GM23338 (cell line): ENCODE measurements around the gene AFP. TPM values are rescaled to one million over a fixed set of nuclear protein-coding genes. Genes with fewer than 3 reads are reported as not detected.

Experiments used
- ATAC-seq: fragments of 200-7000 bp; cut with Tn5 transposase; 3 replicates; pipeline ENCODE4 v1.9.1; 2020
- DNase-seq: peaks from one replicate; pipeline ENCODE4 v3.0.0-alpha.2; 2015; ENCODE audit warnings: low spot score
- H2AFZ ChIP-seq: fragments of 200-600 bp; sonication (generic); 2 replicates; pipeline ENCODE4 v1.8.0; 2016; ENCODE audit warnings: antibody characterized with exemption, mild to moderate bottlenecking, moderate library complexity
- H3F3A ChIP-seq: fragments of 200-600 bp; sonication (generic); replicated peaks from 2 replicates; pipeline ENCODE4 v1.8.0; 2017; ENCODE audit warnings: antibody characterized with exemption, mixed run types, low read depth
- H3K27ac ChIP-seq: fragments of 200-600 bp; sonication (generic); 2 replicates; pipeline ENCODE4 v1.6.1; 2016; ENCODE audit warnings: low read depth
- H3K27me3 ChIP-seq: fragments of 200-600 bp; sonication (generic); 2 replicates; pipeline ENCODE4 v1.8.0; 2016; ENCODE audit warnings: mild to moderate bottlenecking, mixed run types, moderate library complexity; ENCODE audit not compliant: insufficient read depth
- H3K36me3 ChIP-seq: fragments of 200-600 bp; sonication (generic); 2 replicates; pipeline ENCODE4 v1.8.0; 2016; ENCODE audit warnings: mild to moderate bottlenecking; ENCODE audit not compliant: insufficient read depth
- H3K4me1 ChIP-seq: fragments of 200-600 bp; sonication (generic); 2 replicates; pipeline ENCODE4 v1.8.0; 2016; ENCODE audit warnings: mild to moderate bottlenecking, moderate library complexity; ENCODE audit not compliant: insufficient read depth
- H3K4me2 ChIP-seq: fragments of 200-600 bp; sonication (generic); 2 replicates; pipeline ENCODE4 v1.7.1; 2017; ENCODE audit warnings: mixed run types
- H3K4me3 ChIP-seq: fragments of 200-600 bp; sonication (generic); 2 replicates; pipeline ENCODE4 v1.6.1; 2016; ENCODE audit warnings: mixed run types
- H3K79me2 ChIP-seq: fragments of 200-600 bp; sonication (generic); replicated peaks from 2 replicates; pipeline ENCODE4 v1.8.0; 2017; ENCODE audit warnings: mild to moderate bottlenecking; ENCODE audit not compliant: insufficient read depth
- H3K9me2 ChIP-seq: fragments of 200-600 bp; sonication (generic); 2 replicates; pipeline ENCODE4 v1.8.0; 2017; ENCODE audit not compliant: insufficient read depth
- H4K20me1 ChIP-seq: fragments of 200-600 bp; sonication (generic); replicated peaks from 2 replicates; pipeline ENCODE4 v1.8.0; 2017; ENCODE audit warnings: mild to moderate bottlenecking; ENCODE audit not compliant: insufficient read depth
- H3K27ac Mint-ChIP-seq: 2 replicates; pipeline ENCODE4 v1.8.0; 2020; ENCODE audit warnings: inconsistent platforms, mild to moderate bottlenecking, moderate library complexity, mixed read lengths
- H3K27me3 Mint-ChIP-seq: 3 replicates; pipeline ENCODE4 v1.8.0; 2022; ENCODE audit warnings: low read depth, mild to moderate bottlenecking, moderate library complexity, mixed read lengths, inconsistent platforms; ENCODE audit not compliant: insufficient read depth, poor library complexity
- H3K36me3 Mint-ChIP-seq: 3 replicates; pipeline ENCODE4 v1.8.0; 2021; ENCODE audit warnings: low read depth, mild to moderate bottlenecking, inconsistent platforms, moderate library complexity, mixed read lengths
- H3K4me1 Mint-ChIP-seq: 3 replicates; pipeline ENCODE4 v1.8.0; 2020; ENCODE audit warnings: mild to moderate bottlenecking, inconsistent platforms, mixed read lengths
- H3K4me3 Mint-ChIP-seq: 3 replicates; pipeline ENCODE4 v1.8.0; 2021; ENCODE audit warnings: moderate library complexity, mild to moderate bottlenecking, inconsistent platforms, mixed read lengths
- H3K9me3 Mint-ChIP-seq: 3 replicates; pipeline ENCODE4 v1.8.0; 2020; ENCODE audit warnings: moderate library complexity, mild to moderate bottlenecking, inconsistent platforms, mixed read lengths
- CREB1 ChIP-seq: fragments of 250-450 bp; sonication (Bioruptor Pico); IDR thresholded peaks from 2 replicates; pipeline ENCODE4 v1.5.0; 2020; ENCODE audit warnings: low read depth, mild to moderate bottlenecking, moderate library complexity
- CTCF ChIP-seq, 2 experiments: fragments of 200-600 bp in 1 of 2; sonication (generic) in 1 of 2; conservative IDR thresholded peaks; 2 replicates each; pipeline versions ENCODE4 v1.5.1 to v1.6.1; 2016 to 2017; ENCODE audit warnings: antibody characterized with exemption in 2 of 2, low read depth in 2 of 2, mild to moderate bottlenecking in 2 of 2, moderate library complexity in 1 of 2
- EZH2 ChIP-seq: fragments of 200-600 bp; sonication (generic); IDR thresholded peaks from one replicate; pipeline ENCODE4 v1.8.0; 2017; ENCODE audit warnings: antibody characterized with exemption, mild to moderate bottlenecking, low read depth; ENCODE audit not compliant: unreplicated experiment
- JUNB ChIP-seq: IDR thresholded peaks from one replicate; pipeline ENCODE4 v1.6.1; 2016; ENCODE audit warnings: antibody characterized with exemption; ENCODE audit not compliant: unreplicated experiment
- NANOG ChIP-seq: IDR thresholded peaks from 2 replicates; pipeline ENCODE4 v1.6.1; 2016; ENCODE audit warnings: antibody characterized with exemption, borderline replicate concordance
- POLR2AphosphoS5 ChIP-seq: IDR thresholded peaks from 2 replicates; pipeline ENCODE4 v1.6.1; 2016; ENCODE audit warnings: antibody characterized with exemption, low read depth
- REST ChIP-seq: IDR thresholded peaks from one replicate; pipeline ENCODE4 v1.6.1; 2018; ENCODE audit warnings: antibody characterized with exemption; ENCODE audit not compliant: unreplicated experiment
- STAT1 ChIP-seq: IDR thresholded peaks from one replicate; pipeline ENCODE4 v1.6.1; 2016; ENCODE audit warnings: antibody characterized with exemption; ENCODE audit not compliant: unreplicated experiment
- ZNF114 ChIP-seq: fragments of 250-450 bp; sonication (Bioruptor Pico); IDR thresholded peaks from 2 replicates; pipeline ENCODE4 v1.5.0; 2020; ENCODE audit warnings: mild to moderate bottlenecking, moderate library complexity
- ZNF331 ChIP-seq: fragments of 250-450 bp; sonication (Bioruptor Pico); IDR thresholded peaks from 2 replicates; pipeline ENCODE4 v1.5.0; 2020; ENCODE audit warnings: low read depth, mild to moderate bottlenecking, moderate library complexity
- polyA plus RNA-seq: library from polyadenylated mRNA; unstranded; fragments of >200 nt; fragmentation: Nextera tagmentation; extraction: Ambion mirVana; gene quantifications from 2 replicates; pipeline ENCODE4 v1.2.1, GENCODE V29; 2016
- total RNA-seq: library from RNA; depleted of rRNA; stranded (reverse); fragments of >200 nt; shearing (Covaris generic); gene quantifications from 2 replicates; pipeline ENCODE4 v1.2.3, GENCODE V29; 2014

The AFP gene
- total and polyA plus RNA-seq, 2 experiments from 2014 or later = 4.0 to 17.3 TPM

- Histone ChIP-seq H4K20me1 (no peaks in the 10 kb centered on the region), H2AFZ (no peak overlapping the region), H3F3A (no peaks in the 10 kb centered on the region), H3K4me3 (no peak overlapping the region), H3K27ac (no peak overlapping the region), H3K9me2 (peaks cover 3% of the 10 kb centered on the region; the same call in 1 of the 2 replicates), H3K27me3 (no peaks in the 10 kb centered on the region), H3K4me1 (peaks cover 10% of the 10 kb centered on the region), H3K79me2 (no peaks in the 10 kb centered on the region), H3K36me3 (no peaks in the 10 kb centered on the region), H3K4me2 (no peak overlapping the region)
- Mint-ChIP-seq H3K27ac (no peak overlapping the region), H3K9me3 (peaks cover 11% of the 10 kb centered on the region; the same call in 2 of the 3 replicates), H3K4me1 (peaks cover 5% of the 10 kb centered on the region; the same call in 2 of the 3 replicates), H3K36me3 (peaks cover 16% of the 10 kb centered on the region), H3K27me3 (no peaks in the 10 kb centered on the region), H3K4me3 (no peak overlapping the region)
- no peak for ATAC-seq
- no peak for DNase-seq
- TF ChIP-seq ZNF331 (CRISPR knock-in tag) (no peak), JUNB (no peak), ZNF114 (CRISPR knock-in tag) (no peak), CTCF (conservative IDR thresholded peaks at IDR 0.05; ENCODE audit: low read depth in 2 of 2) (no peak)
Measured at GRCh38 chr4:73459048-73459421, 23.0 kb downstream of the AFP start.

- Mint-ChIP-seq H3K36me3 (peaks cover 16% of the 10 kb centered on the region), H3K9me3 (peaks cover 16% of the 10 kb centered on the region; the same call in 2 of the 3 replicates), H3K27ac (no peak overlapping the region), H3K27me3 (no peaks in the 10 kb centered on the region), H3K4me1 (no peaks in the 10 kb centered on the region; the same call in 2 of the 3 replicates), H3K4me3 (no peak overlapping the region)
- H3K79me2 ChIP-seq = no peaks in the 10 kb centered on the region
- H2AFZ ChIP-seq = no peak overlapping the region
- no peaks in the 10 kb centered on the region for H4K20me1 ChIP-seq
- H3K9me2 ChIP-seq = peaks cover 3% of the 10 kb centered on the region; the same call in 1 of the 2 replicates
- H3K27ac ChIP-seq = no peak overlapping the region
- ATAC-seq (no peak), DNase-seq (no peak)
- H3K4me3 ChIP-seq = no peak overlapping the region
- no peak overlapping the region for H3K4me2 ChIP-seq
- H3K4me1 ChIP-seq = no peaks in the 10 kb centered on the region
- H3K27me3 ChIP-seq = no peaks in the 10 kb centered on the region
- TF ChIP-seq CTCF (conservative IDR thresholded peaks at IDR 0.05; ENCODE audit: low read depth in 2 of 2) = no peak
- no peak for TF ChIP-seq ZNF114 (CRISPR knock-in tag)
- no peaks in the 10 kb centered on the region for H3K36me3 ChIP-seq
- no peaks in the 10 kb centered on the region for H3F3A ChIP-seq
Measured at GRCh38 chr4:73460913-73461522, 25.0 kb downstream of the AFP start.

- H2AFZ ChIP-seq = no peak overlapping the region
- H3K4me3 ChIP-seq = no peak overlapping the region
- Mint-ChIP-seq H3K27ac (no peak overlapping the region), H3K4me1 (no peaks in the 10 kb centered on the region), H3K4me3 (no peak overlapping the region), H3K27me3 (peaks cover 2% of the 10 kb centered on the region), H3K36me3 (peaks cover 9% of the 10 kb centered on the region; the same call in 2 of the 3 replicates), H3K9me3 (peaks cover 13% of the 10 kb centered on the region)
- no peaks in the 10 kb centered on the region for H3K36me3 ChIP-seq
- H3K27me3 ChIP-seq = no peaks in the 10 kb centered on the region
- DNase-seq = no peak
- no peaks in the 10 kb centered on the region for H3F3A ChIP-seq
- no peak overlapping the region for H3K27ac ChIP-seq
- no peak overlapping the region for H3K4me2 ChIP-seq
- no peaks in the 10 kb centered on the region for H3K4me1 ChIP-seq
- H4K20me1 ChIP-seq = no peaks in the 10 kb centered on the region
- no peaks in the 10 kb centered on the region for H3K79me2 ChIP-seq
- no peak for ATAC-seq
- H3K9me2 ChIP-seq = peaks cover 12% of the 10 kb centered on the region
- TF ChIP-seq NANOG (no peak), ZNF114 (CRISPR knock-in tag) (no peak), CREB1 (no peak), ZNF331 (CRISPR knock-in tag) (no peak), EZH2 (no peak), STAT1 (no peak), POLR2AphosphoS5 (no peak), REST (no peak)
Measured at GRCh38 chr4:73468170-73468569, 32.1 kb downstream of the AFP start.
